Measurements from ENCODE around the gene FOXD3. TPM values are rescaled to one million over a fixed set of nuclear protein-coding genes. Genes with fewer than 3 reads are reported as not detected.

FOXD3 gene
- total RNA-seq, 1 donor from 2014 or later, result 0.26 TPM

DNA sequence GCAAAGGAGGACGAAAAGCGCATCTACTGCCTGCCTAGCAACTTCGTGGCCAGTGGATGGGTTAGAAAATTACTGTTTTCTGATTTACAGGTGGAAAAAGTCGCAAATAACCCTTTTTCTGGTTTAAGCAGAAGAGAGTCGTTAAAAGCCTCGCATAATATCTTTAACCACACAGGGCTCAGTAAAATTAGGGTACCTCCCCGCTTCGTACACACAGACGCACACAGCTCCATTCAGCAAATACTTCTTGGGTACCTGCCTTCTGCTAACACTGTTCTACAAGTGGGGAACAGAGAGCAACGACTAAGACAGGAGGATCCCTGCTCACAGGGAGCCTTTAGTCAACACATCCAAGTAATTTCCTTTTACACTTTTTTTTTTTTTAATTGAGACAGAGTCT is 45.8 kb downstream of the FOXD3 start:
- DNase-seq (ENCODE audit: low spot score), result no peak
- TF ChIP-seq, protein P1, sequence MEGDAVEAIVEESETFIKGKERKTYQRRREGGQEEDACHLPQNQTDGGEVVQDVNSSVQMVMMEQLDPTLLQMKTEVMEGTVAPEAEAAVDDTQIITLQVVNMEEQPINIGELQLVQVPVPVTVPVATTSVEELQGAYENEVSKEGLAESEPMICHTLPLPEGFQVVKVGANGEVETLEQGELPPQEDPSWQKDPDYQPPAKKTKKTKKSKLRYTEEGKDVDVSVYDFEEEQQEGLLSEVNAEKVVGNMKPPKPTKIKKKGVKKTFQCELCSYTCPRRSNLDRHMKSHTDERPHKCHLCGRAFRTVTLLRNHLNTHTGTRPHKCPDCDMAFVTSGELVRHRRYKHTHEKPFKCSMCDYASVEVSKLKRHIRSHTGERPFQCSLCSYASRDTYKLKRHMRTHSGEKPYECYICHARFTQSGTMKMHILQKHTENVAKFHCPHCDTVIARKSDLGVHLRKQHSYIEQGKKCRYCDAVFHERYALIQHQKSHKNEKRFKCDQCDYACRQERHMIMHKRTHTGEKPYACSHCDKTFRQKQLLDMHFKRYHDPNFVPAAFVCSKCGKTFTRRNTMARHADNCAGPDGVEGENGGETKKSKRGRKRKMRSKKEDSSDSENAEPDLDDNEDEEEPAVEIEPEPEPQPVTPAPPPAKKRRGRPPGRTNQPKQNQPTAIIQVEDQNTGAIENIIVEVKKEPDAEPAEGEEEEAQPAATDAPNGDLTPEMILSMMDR (IDR thresholded peaks at IDR 0.05; ENCODE audit: unreplicated experiment), result no peak
- H3K4me3 Mint-ChIP-seq (ENCODE audit: unreplicated experiment), result peak overlapping the region; percentile 96
- peaks cover 13% of the 10 kb centered on the region for H3K4me1 Mint-ChIP-seq (ENCODE audit: unreplicated experiment)
- H3K36me3 Mint-ChIP-seq (ENCODE audit: low read depth, unreplicated experiment), result no peaks in the 10 kb centered on the region
- H3K27me3 Mint-ChIP-seq (ENCODE audit: unreplicated experiment), result peaks cover 1% of the 10 kb centered on the region
- H3K9me3 Mint-ChIP-seq (ENCODE audit: unreplicated experiment), result no peaks in the 10 kb centered on the region
- no peak overlapping the region for H3K27ac Mint-ChIP-seq (ENCODE audit: unreplicated experiment)

Small RNAs within 50 kb of the gene (microRNA-seq; reads per million reads assigned to microRNA genes)
- not detected for gene MIR6068 (ENCODE audit: unreplicated experiment)

Other genes with a start within 250 kb of the FOXD3 start
- gene ALG6, start 45.1 kb downstream of the FOXD3 start, total RNA-seq (ENCODE audit: unreplicated experiment), result 14.9 TPM
- gene ITGB3BP, start 200.7 kb downstream of the FOXD3 start, total RNA-seq (ENCODE audit: unreplicated experiment), result 20.9 TPM
- 4.7 TPM for gene EFCAB7, start 201.0 kb downstream of the FOXD3 start, total RNA-seq (ENCODE audit: unreplicated experiment)

Measured in endothelial cell (in vitro differentiated cells).